Caco-2 (cell line): Measurements from ENCODE around the gene E2F1. TPM values are rescaled to one million over a fixed set of nuclear protein-coding genes. Genes with fewer than 3 reads are reported as not detected.

Experiments used
- BruUV-seq: library from RNA; stranded (reverse); fragments of 400-500 nt; replicated peaks from 2 replicates; lab custom pipeline; 2021; lab: Mats Ljungman, UMichigan
- CTCF ChIA-PET: fragments of 300-600 bp; sonication (Branson Sonifier 250); formaldehyde crosslinking; loops from one replicate; lab custom pipeline; 2022; ENCODE audit warnings: antibody characterized with exemption; lab: Charles Lee
- POLR2A ChIA-PET: fragments of 300-600 bp; sonication (Branson Sonifier 250); formaldehyde crosslinking; loops from one replicate; lab custom pipeline; 2022; ENCODE audit warnings: antibody characterized with exemption; lab: Charles Lee
- DNase-seq, 2 experiments: peaks; one replicate each; pipeline versions ENCODE4 v3.0.0 to v3.0.0-alpha.2; 2020 to 2022
- H3K27me3 ChIP-seq: replicated peaks from 2 replicates; pipeline ENCODE4 v1.6.0; 2011; ENCODE audit warnings: low read length; ENCODE audit not compliant: control insufficient read depth, insufficient read depth
- H3K36me3 ChIP-seq: 2 replicates; pipeline ENCODE4 v1.5.1; 2011; ENCODE audit warnings: low read length; ENCODE audit not compliant: control insufficient read depth, insufficient read depth
- H3K4me1 ChIP-seq: fragments of 250-450 bp; sonication (Bioruptor Pico); 2 replicates; pipeline ENCODE4 v1.5.1; 2020; ENCODE audit warnings: mild to moderate bottlenecking
- H3K4me3 ChIP-seq: 2 replicates; pipeline ENCODE4 v1.5.1; 2011; ENCODE audit warnings: low read depth, mild to moderate bottlenecking, control low read depth, low read length
- H3K9me3 ChIP-seq: fragments of 250-450 bp; sonication (Bioruptor Pico); 2 replicates; pipeline ENCODE4 v1.5.1; 2020; ENCODE audit warnings: mild to moderate bottlenecking, moderate library complexity
- H3K27ac Mint-ChIP-seq: one replicate; pipeline ENCODE4 v1.8.0; 2022; ENCODE audit warnings: mixed read lengths; ENCODE audit not compliant: unreplicated experiment
- H3K27me3 Mint-ChIP-seq: one replicate; pipeline ENCODE4 v1.8.0; 2022; ENCODE audit warnings: mixed read lengths; ENCODE audit not compliant: insufficient read depth, unreplicated experiment
- H3K36me3 Mint-ChIP-seq: one replicate; pipeline ENCODE4 v1.8.0; 2022; ENCODE audit warnings: mild to moderate bottlenecking, mixed read lengths; ENCODE audit not compliant: insufficient read depth, unreplicated experiment
- H3K4me1 Mint-ChIP-seq: one replicate; pipeline ENCODE4 v1.8.0; 2022; ENCODE audit warnings: low read depth, mixed read lengths; ENCODE audit not compliant: unreplicated experiment
- H3K4me3 Mint-ChIP-seq: one replicate; pipeline ENCODE4 v1.8.0; 2022; ENCODE audit warnings: mild to moderate bottlenecking, moderate library complexity, mixed read lengths; ENCODE audit not compliant: unreplicated experiment
- H3K9me3 Mint-ChIP-seq: one replicate; pipeline ENCODE4 v1.8.0; 2022; ENCODE audit warnings: mixed read lengths; ENCODE audit not compliant: unreplicated experiment
- intact Hi-C: fragments of 100-400 bp; cut with micrococcal nuclease; formaldehyde crosslinking; loops from one replicate; pipeline ENCODE4 v1.10.0; 2022; ENCODE audit not compliant: unreplicated experiment
- total RNA-seq: library from RNA; stranded (reverse); gene quantifications from 2 replicates; pipeline ENCODE4 v1.2.3, GENCODE V29; 2022
- TF ChIP-seq, protein P1 (sequence below), 2 experiments: fragments of 200-600 bp in 1 of 2; IDR thresholded peaks; 1 replicate in 1 of 2; 2 replicates in 1 of 2; pipeline versions ENCODE4 v1.5.1 to v1.8.0; 2011 to 2022; ENCODE audit warnings: antibody characterized with exemption in 1 of 2, control low read depth in 1 of 2, inconsistent platforms in 1 of 2, low read depth in 1 of 2, low read length in 1 of 2, mild to moderate bottlenecking in 1 of 2, moderate library complexity in 1 of 2; ENCODE audit not compliant: insufficient read depth in 1 of 2, severe bottlenecking in 1 of 2, unreplicated experiment in 1 of 2

The E2F1 gene
- total RNA-seq, 1 experiment from 2014 or later, result 74.7 TPM

DNA sequence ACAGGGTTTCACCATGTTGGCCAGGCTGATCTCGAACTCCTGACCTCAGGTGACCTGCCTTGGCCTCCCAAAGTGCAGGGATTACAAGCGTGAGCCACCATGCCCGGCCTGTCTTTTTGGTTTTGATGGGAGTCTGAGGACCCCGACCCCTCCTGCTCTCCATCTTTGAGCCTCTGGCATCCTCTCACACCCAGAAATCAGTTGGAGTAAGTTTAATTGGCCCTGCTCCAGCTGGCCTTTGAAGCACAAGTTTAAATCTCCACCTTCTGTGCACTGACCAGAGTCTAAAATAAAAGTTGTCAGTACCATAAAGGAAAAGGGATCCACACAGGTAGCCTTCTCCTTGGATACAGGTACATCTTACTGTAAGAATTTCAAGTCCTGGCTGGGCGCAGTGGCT, 40.0 kb downstream of the E2F1 start:
- Histone ChIP-seq H3K4me3 (no peak overlapping the region), H3K9me3 (no peaks in the 10 kb centered on the region), H3K4me1 (peaks cover 9% of the 10 kb centered on the region; the same call in 1 of the 2 replicates), H3K36me3 (no peaks in the 10 kb centered on the region), H3K27me3 (no peaks in the 10 kb centered on the region)
- CTCF ChIA-PET, result no interaction called here
- no TSS peak for BruUV-seq
- Mint-ChIP-seq H3K36me3 (peaks cover 54% of the 10 kb centered on the region), H3K9me3 (no peaks in the 10 kb centered on the region), H3K27ac (no peak overlapping the region), H3K27me3 (no peaks in the 10 kb centered on the region), H3K4me1 (no peaks in the 10 kb centered on the region), H3K4me3 (no peak overlapping the region)
- POLR2A ChIA-PET, result no interaction called here
- TF ChIP-seq, protein P1, sequence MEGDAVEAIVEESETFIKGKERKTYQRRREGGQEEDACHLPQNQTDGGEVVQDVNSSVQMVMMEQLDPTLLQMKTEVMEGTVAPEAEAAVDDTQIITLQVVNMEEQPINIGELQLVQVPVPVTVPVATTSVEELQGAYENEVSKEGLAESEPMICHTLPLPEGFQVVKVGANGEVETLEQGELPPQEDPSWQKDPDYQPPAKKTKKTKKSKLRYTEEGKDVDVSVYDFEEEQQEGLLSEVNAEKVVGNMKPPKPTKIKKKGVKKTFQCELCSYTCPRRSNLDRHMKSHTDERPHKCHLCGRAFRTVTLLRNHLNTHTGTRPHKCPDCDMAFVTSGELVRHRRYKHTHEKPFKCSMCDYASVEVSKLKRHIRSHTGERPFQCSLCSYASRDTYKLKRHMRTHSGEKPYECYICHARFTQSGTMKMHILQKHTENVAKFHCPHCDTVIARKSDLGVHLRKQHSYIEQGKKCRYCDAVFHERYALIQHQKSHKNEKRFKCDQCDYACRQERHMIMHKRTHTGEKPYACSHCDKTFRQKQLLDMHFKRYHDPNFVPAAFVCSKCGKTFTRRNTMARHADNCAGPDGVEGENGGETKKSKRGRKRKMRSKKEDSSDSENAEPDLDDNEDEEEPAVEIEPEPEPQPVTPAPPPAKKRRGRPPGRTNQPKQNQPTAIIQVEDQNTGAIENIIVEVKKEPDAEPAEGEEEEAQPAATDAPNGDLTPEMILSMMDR (IDR thresholded peaks at IDR 0.05; ENCODE audit: insufficient read depth in 1 of 2, low read depth in 1 of 2, low read length in 1 of 2, severe bottlenecking in 1 of 2, unreplicated experiment in 1 of 2), result no peak
- intact Hi-C loops, result no loop called here
- peak in 1 of 2 experiments; percentile 34 for DNase-seq

DNA sequence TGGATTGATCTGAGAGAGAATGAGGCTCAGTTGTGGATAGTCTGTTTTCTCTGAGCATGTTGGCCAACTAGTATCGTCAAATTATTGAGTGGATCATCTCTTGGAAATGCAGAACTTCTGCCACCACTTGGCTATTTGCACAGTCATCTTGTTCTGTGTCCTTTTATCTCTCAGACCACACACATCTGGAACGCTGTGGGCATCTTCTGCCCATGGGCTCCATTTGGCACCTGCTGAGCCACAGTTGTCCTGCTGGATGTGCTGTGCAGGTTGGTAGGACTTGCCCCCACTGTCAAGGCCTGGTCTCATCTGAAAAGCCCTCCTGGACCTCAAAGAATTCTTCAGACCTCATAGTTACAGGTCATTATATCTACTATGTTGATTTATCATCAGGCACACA, 40.8 kb downstream of the E2F1 start:
- DNase-seq, result peak in 1 of 2 experiments; percentile 26
- Histone ChIP-seq H3K9me3 (no peaks in the 10 kb centered on the region), H3K4me3 (no peak overlapping the region), H3K27me3 (no peaks in the 10 kb centered on the region), H3K36me3 (no peaks in the 10 kb centered on the region), H3K4me1 (peaks cover 9% of the 10 kb centered on the region; the same call in 1 of the 2 replicates)
- ChIA-PET CTCF (interaction anchor here (0.8 kb wide), 1 partner anchor 8 kb away, joined by 4 read pairs; no protein-coding TSS in a partner anchor), POLR2A (no interaction called here)
- Mint-ChIP-seq H3K4me1 (no peaks in the 10 kb centered on the region), H3K36me3 (peaks cover 54% of the 10 kb centered on the region), H3K9me3 (no peaks in the 10 kb centered on the region), H3K4me3 (no peak overlapping the region), H3K27me3 (no peaks in the 10 kb centered on the region), H3K27ac (no peak overlapping the region)
- BruUV-seq, result no TSS peak
- TF ChIP-seq, protein P1 (IDR thresholded peaks at IDR 0.05; ENCODE audit: insufficient read depth in 1 of 2, low read depth in 1 of 2, low read length in 1 of 2, severe bottlenecking in 1 of 2, unreplicated experiment in 1 of 2), result no peak
- intact Hi-C loops, result no loop called here

DNA sequence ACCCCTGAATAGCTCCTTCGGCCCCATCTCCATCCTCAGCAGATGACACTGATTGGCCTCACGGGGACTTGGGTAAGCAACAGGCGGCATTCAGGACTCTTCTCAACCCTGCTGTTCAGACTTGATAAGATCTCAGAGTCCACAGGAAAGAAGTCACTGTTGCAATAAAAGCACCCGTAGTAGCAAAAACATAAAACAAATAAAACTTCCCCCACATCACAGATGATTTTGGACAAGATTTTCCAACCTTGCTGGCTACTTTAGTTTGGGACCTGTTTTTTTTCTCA, 41.2 kb downstream of the E2F1 start:
- no peak for DNase-seq
- Histone ChIP-seq H3K27me3 (no peaks in the 10 kb centered on the region), H3K9me3 (no peaks in the 10 kb centered on the region), H3K4me1 (peaks cover 9% of the 10 kb centered on the region; the same call in 1 of the 2 replicates), H3K36me3 (no peaks in the 10 kb centered on the region), H3K4me3 (no peak overlapping the region)
- TF ChIP-seq, protein P1 (IDR thresholded peaks at IDR 0.05; ENCODE audit: insufficient read depth in 1 of 2, low read depth in 1 of 2, low read length in 1 of 2, severe bottlenecking in 1 of 2, unreplicated experiment in 1 of 2), result no peak
- H3K36me3 Mint-ChIP-seq, result peaks cover 58% of the 10 kb centered on the region
- ChIA-PET POLR2A (no interaction called here), CTCF (interaction anchor here (0.7 to 0.8 kb wide), 2 partner anchors 9 to 188 kb away, joined by 3 to 4 read pairs; no protein-coding TSS in a partner anchor)
- no peaks in the 10 kb centered on the region for H3K4me1 Mint-ChIP-seq
- H3K27ac Mint-ChIP-seq, result no peak overlapping the region
- intact Hi-C loops, result no loop called here
- no peak overlapping the region for H3K4me3 Mint-ChIP-seq
- no TSS peak for BruUV-seq
- H3K9me3 Mint-ChIP-seq, result no peaks in the 10 kb centered on the region
- no peaks in the 10 kb centered on the region for H3K27me3 Mint-ChIP-seq
